Measurements from ENCODE around the gene P2RX7. TPM values are rescaled to one million over a fixed set of nuclear protein-coding genes. Genes with fewer than 3 reads are reported as not detected.

The P2RX7 gene
- total and polyA plus RNA-seq, 7 donors = 0.07 to 1.3 (median 0.17) TPM

DNA sequence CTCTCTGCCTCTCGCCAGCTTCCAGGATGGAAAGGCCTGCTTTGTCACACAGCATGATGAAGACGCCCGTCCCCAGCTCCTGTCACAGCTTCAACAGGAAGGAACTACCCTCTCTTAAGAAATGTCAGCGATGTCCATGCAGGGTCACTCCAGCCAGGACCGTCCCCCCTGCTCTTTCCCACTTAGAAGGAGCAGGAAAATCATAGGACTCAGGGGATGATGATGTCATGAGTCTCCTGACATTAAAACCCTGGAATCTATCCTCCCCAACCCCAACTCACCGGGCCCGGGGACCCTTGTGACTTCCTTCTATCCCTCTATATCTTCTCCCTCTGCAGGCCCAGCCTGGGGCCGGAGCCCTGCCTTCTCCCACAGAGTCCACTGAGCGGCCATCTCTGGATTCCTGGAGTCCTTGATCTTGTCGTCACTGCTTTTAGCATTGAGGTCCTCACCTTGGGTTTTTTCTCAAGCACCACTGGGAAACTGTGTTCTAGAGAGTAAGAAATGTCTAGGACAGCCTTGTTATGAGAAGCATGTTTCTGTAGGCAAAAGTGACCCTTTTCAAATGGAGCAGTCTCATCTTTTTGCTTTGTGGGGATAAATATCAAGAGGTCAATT is 42.8 kb upstream of the P2RX7 start:
- H3K9me3 ChIP-seq = no peaks in the 10 kb centered on the region
- WGBS, 3 donors = 70 to 79% (median 74%) methylated on average over 10 of the region's 10 CpGs
- no peaks in the 10 kb centered on the region for H3K36me3 ChIP-seq (ENCODE audit: insufficient read depth in 1 of 2, low read depth in 1 of 2)
- no peak overlapping the region for H3K27ac ChIP-seq
- ATAC-seq = no peak
- intact Hi-C loops (cut with DNase I) = no loop called here
- no peaks in the 10 kb centered on the region for H3K4me1 ChIP-seq
- TF ChIP-seq, protein P1, sequence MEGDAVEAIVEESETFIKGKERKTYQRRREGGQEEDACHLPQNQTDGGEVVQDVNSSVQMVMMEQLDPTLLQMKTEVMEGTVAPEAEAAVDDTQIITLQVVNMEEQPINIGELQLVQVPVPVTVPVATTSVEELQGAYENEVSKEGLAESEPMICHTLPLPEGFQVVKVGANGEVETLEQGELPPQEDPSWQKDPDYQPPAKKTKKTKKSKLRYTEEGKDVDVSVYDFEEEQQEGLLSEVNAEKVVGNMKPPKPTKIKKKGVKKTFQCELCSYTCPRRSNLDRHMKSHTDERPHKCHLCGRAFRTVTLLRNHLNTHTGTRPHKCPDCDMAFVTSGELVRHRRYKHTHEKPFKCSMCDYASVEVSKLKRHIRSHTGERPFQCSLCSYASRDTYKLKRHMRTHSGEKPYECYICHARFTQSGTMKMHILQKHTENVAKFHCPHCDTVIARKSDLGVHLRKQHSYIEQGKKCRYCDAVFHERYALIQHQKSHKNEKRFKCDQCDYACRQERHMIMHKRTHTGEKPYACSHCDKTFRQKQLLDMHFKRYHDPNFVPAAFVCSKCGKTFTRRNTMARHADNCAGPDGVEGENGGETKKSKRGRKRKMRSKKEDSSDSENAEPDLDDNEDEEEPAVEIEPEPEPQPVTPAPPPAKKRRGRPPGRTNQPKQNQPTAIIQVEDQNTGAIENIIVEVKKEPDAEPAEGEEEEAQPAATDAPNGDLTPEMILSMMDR (IDR thresholded peaks at IDR 0.05) = no peak
- no peak overlapping the region for H3K4me3 ChIP-seq
- DNase-seq = no peak
- H3K27me3 ChIP-seq (ENCODE audit: insufficient read depth in 3 of 3, low read length in 2 of 3) = peaks cover 0 to 3% (median 2%) of the 10 kb centered on the region in 3 donors

DNA sequence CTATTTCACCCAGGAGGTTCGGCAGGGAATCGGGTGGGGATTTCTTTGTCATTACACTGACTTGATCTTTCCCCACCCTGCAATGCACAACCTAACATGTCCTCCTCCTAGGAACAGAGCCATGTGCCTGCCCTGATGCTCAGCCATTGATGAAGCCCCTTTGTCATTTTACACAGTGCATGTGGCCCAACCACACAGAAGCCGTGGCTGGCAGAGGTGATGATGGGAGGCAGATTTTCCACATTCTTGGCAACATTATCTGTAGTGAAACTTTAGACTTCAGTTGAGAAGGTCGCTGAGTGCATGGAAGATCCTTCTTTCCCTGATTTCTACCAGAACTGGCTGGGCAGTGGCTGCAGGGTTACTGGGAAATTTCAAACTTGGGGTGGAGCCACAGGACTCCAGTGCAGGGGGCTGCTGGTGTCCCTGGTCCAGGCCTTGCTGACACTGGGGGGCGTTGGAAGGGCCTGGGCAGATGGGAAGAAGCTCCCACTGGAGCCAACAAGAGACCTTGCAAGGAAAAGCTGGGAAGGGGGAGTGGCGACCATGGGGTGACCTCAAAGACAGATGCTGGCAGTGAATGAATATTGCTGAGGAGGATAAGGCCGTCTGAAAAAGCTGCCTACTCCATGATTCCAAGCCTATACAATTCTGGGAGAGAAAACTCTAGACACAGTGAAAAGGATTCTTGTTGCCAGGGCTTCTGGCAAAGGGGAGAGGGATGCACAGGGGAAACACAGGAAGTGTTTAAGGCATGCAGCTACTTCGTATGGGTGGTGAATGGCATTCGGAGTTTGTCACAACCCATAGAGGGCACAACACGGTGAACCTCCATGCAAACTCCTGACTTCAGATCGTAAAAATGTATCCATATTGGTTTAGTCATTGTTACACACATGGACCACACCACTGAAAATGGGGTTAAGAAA is 41.8 kb upstream of the P2RX7 start:
- TF ChIP-seq, protein P1 (IDR thresholded peaks at IDR 0.05) = no peak
- Histone ChIP-seq H3K4me1 (no peaks in the 10 kb centered on the region), H3K27me3 (ENCODE audit: insufficient read depth in 3 of 3, low read length in 2 of 3) (peaks cover 0 to 7% (median 3%) of the 10 kb centered on the region in 3 donors), H3K36me3 (ENCODE audit: insufficient read depth in 1 of 2, low read depth in 1 of 2) (no peaks in the 10 kb centered on the region), H3K27ac (no peak overlapping the region), H3K4me3 (no peak overlapping the region), H3K9me3 (no peaks in the 10 kb centered on the region)
- no peak for DNase-seq
- ATAC-seq = no peak
- 53 to 60% (median 56%) methylated on average over 11 of the region's 11 CpGs for WGBS, 3 donors
- intact Hi-C loops (cut with DNase I) = no loop called here

DNA sequence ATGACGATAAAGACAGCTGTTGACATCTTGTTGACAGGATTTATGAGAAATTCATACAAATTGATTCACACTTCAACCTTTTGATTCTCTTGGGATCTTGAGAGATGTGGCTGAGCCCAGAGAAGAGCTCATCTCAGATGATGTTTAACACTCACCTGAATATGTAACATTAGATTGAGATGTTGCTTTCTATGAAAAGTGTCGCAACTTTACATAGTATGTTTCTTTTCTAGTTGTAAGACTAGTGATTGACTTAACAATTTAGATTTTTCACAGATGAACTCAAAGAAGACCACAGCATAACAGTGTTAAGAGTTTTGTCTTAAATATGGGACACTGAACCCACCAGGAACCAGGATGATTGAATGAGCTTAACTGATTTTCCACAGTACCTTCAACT is 40.6 kb upstream of the P2RX7 start:
- Histone ChIP-seq H3K27me3 (ENCODE audit: insufficient read depth in 3 of 3, low read length in 2 of 3) (peaks cover 0 to 7% (median 3%) of the 10 kb centered on the region in 3 donors), H3K9me3 (no peaks in the 10 kb centered on the region), H3K36me3 (ENCODE audit: insufficient read depth in 1 of 2, low read depth in 1 of 2) (no peaks in the 10 kb centered on the region), H3K4me3 (no peak overlapping the region), H3K4me1 (no peaks in the 10 kb centered on the region), H3K27ac (no peak overlapping the region)
- TF ChIP-seq, protein P1 (IDR thresholded peaks at IDR 0.05) = no peak
- DNase-seq (no peak), ATAC-seq (no peak)
- WGBS, 3 donors = 87 to 89% (median 88%) methylated on average over 2 of the region's 2 CpGs
- intact Hi-C loops (cut with DNase I) = no loop called here

DNA sequence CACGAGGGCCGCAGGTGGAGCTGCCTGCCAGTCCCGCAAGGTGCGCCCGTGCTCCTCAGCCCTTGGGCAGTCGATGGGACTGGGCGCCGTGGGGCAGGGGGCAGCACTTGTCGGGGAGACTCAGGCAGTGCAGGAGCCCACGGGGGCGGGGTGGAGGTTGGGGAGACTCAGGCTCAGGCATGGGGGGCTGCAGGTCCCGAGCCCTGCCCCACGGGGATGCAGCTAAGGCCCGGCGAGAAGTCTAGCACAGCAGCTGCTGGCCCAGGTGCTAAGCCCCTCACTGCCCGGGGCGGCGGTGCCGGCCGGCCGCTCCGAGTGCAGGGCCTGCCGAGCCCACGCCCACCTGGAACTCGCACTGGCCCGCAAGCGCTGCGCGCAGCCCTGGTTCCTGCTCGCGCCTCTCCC is 39.2 kb upstream of the P2RX7 start:
- TF ChIP-seq, protein P1 (IDR thresholded peaks at IDR 0.05) = no peak
- intact Hi-C loops (cut with DNase I) = no loop called here
- no peak for DNase-seq

More for the DNA sequence above, 39.2 kb upstream of the P2RX7 start:
- H3K27ac ChIP-seq = no peak overlapping the region
- peaks cover 0 to 7% (median 3%) of the 10 kb centered on the region in 3 donors for H3K27me3 ChIP-seq (ENCODE audit: insufficient read depth in 3 of 3, low read length in 2 of 3)
- WGBS, 3 donors = 93 to 96% (median 93%) methylated on average over 25 to 31 of the region's 31 CpGs
- no peaks in the 10 kb centered on the region for H3K9me3 ChIP-seq
- H3K36me3 ChIP-seq (ENCODE audit: insufficient read depth in 1 of 2, low read depth in 1 of 2) = no peaks in the 10 kb centered on the region
- no peak for ATAC-seq
- H3K4me3 ChIP-seq = no peak overlapping the region
- no peaks in the 10 kb centered on the region for H3K4me1 ChIP-seq
